ENCODE measurements around the gene NKX1-1.
A peak's percentile ranks its signal among the peaks of the same experiment; 100 is the strongest.

The NKX1-1 gene

DNA sequence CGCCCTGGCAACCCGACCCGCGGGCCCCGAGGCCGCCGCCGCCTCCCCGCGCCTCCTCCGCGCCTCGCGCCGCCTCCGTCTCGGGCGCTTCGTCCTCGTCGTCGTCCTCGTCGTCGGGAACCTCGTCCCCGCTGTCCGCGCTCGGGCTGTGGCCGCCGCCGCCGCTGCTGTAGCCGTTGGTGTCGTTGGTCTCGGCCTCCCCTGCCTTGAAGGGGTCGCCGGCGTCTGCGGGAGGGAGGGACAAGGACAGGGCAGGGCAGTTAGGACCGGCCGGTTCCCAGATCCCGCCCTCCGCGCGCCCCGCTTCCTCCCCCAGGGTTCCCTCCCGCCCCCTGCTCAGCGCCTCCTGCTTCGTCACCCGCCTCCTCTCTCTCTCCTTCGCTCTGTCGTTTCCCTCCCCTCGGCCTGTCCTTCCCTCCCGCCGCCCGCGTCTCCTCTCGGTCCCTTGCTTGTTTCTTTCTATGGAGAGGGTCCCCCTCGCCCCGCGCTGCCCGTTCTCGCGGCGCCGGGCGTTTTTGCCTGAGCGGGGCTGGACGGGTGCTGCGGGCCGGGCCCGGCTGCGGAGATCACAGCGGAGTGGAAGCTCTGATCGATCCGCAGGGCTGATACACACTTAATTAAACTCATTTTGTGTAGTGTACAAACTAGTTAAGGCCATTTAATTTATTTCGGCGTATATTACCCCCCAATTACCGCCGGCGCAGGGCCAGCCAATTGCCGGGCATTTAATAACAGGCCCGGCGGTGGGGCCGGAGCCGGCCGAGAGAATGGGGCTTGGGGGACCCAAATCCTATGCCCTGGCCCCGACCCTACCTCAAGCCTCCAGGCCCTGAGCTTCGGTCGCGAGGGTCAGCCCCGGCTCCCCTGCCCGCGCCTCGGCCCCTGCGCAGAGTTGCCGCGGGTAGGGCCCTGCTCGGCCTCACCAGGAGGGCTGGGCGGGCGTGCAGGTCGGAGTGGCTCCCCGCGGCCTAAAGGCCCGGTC is 2.4 kb downstream of the NKX1-1 start:
- Mint-ChIP-seq H3K27ac (no peak overlapping the region), H3K4me3 (peak overlapping the region; percentile 37)
- no peak for DNase-seq (ENCODE audit: low spot score in 2 of 2)

GRCh38 chr4:1403177-1403583 is 3.1 kb downstream of the NKX1-1 start:
- H3K4me3 Mint-ChIP-seq = no peak overlapping the region
- H3K4me1 Mint-ChIP-seq = no peaks in the 10 kb centered on the region
- no peak for DNase-seq (ENCODE audit: low spot score in 2 of 2)
- ATAC-seq (ENCODE audit: low read depth) = no peak
- no peak overlapping the region for H3K27ac Mint-ChIP-seq
- H3K27me3 Mint-ChIP-seq = peaks cover 8% of the 10 kb centered on the region
- no peaks in the 10 kb centered on the region for H3K36me3 Mint-ChIP-seq
- no peaks in the 10 kb centered on the region for H3K9me3 Mint-ChIP-seq

More for the DNA sequence above, 2.4 kb downstream of the NKX1-1 start:
- Mint-ChIP-seq H3K36me3 (no peaks in the 10 kb centered on the region), H3K27me3 (peaks cover 15% of the 10 kb centered on the region), H3K9me3 (no peaks in the 10 kb centered on the region), H3K4me1 (no peaks in the 10 kb centered on the region)
- ATAC-seq (ENCODE audit: low read depth) = no peak

DNA sequence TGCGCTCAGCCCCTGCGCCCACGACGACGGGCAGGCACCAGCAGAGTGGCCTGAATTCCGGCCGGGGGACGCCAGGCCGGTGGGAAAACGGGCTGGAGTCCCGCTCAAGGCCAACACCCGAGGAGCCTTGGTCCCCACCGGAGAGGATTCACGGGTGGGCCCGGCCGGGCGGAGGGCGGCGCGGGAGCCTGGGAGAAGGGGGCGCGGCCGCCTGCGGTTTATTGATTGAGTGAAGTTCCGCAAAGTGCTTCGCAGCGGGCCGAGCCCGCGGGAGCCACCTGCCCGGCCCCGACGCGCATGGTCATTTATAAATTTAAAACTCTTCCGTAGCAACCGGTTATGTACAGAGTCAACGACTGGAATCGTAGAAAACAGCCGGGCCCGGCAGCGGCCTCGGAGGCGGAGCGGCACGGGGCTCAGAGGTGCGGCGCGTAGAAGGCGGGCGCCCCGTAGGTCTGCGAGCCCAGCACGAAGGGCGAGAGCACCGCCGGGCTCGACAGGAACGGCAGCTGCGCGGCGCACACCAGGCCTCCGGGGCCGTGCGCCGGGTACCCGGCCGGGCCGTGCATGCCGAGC is 3.6 kb downstream of the NKX1-1 start:
- Mint-ChIP-seq H3K27ac (no peak overlapping the region), H3K27me3 (peaks cover 8% of the 10 kb centered on the region), H3K4me3 (no peak overlapping the region), H3K36me3 (no peaks in the 10 kb centered on the region), H3K9me3 (no peaks in the 10 kb centered on the region), H3K4me1 (no peaks in the 10 kb centered on the region)
- ATAC-seq (ENCODE audit: low read depth) (no peak), DNase-seq (ENCODE audit: low spot score in 2 of 2) (no peak)

- DNase-seq (ENCODE audit: low spot score in 2 of 2) (no peak), ATAC-seq (ENCODE audit: low read depth) (no peak)
- no peak overlapping the region for H3K27ac Mint-ChIP-seq
- no peaks in the 10 kb centered on the region for H3K36me3 Mint-ChIP-seq
- H3K27me3 Mint-ChIP-seq = peaks cover 8% of the 10 kb centered on the region
- no peaks in the 10 kb centered on the region for H3K9me3 Mint-ChIP-seq
- no peaks in the 10 kb centered on the region for H3K4me1 Mint-ChIP-seq
- no peak overlapping the region for H3K4me3 Mint-ChIP-seq
Measured at GRCh38 chr4:1402021-1402515, 4.2 kb downstream of the NKX1-1 start.

- H3K9me3 Mint-ChIP-seq = no peaks in the 10 kb centered on the region
- H3K27me3 Mint-ChIP-seq = peaks cover 8% of the 10 kb centered on the region
- no peak for DNase-seq (ENCODE audit: low spot score in 2 of 2)
- H3K4me3 Mint-ChIP-seq = no peak overlapping the region
- no peak for ATAC-seq (ENCODE audit: low read depth)
- H3K36me3 Mint-ChIP-seq = peaks cover 2% of the 10 kb centered on the region
- no peak overlapping the region for H3K27ac Mint-ChIP-seq
- H3K4me1 Mint-ChIP-seq = no peaks in the 10 kb centered on the region
Measured at GRCh38 chr4:1401409-1402020, 4.7 kb downstream of the NKX1-1 start.

DNA sequence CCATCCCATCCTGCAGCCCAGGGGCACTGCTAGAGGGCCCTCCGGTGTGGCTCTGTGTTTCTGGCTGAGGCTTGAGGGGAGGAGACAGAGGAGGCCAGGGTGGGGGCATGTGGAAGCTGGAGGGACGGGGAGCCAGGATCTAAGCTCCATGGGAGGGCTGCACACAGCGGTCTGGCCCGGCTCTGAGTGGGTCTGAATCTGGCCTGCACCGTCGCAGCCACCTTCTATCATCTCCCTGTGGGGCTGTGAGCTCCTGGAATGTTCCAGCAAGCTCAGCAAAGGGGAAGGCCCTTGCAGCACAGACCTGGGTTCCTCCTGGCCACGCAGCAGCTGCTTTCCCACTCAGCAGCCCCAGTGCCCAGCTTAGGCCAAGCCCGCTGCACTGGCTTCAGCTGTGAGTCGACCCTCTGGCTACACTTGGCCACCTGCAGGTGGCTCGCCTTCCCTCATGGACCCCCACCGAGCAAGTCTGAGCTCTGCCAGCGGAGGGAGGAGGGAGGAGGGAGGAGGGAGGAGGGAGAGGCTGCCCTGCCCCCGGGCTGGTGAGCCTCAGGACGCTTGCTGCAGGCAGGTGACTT is 5.3 kb downstream of the NKX1-1 start:
- Mint-ChIP-seq H3K36me3 (peaks cover 2% of the 10 kb centered on the region), H3K9me3 (no peaks in the 10 kb centered on the region), H3K27ac (no peak overlapping the region), H3K4me1 (no peaks in the 10 kb centered on the region), H3K4me3 (no peak overlapping the region), H3K27me3 (peaks cover 8% of the 10 kb centered on the region)
- ATAC-seq (ENCODE audit: low read depth) (no peak), DNase-seq (ENCODE audit: low spot score in 2 of 2) (no peak)

- Mint-ChIP-seq H3K27ac (no peak overlapping the region), H3K4me1 (no peaks in the 10 kb centered on the region), H3K36me3 (peaks cover 4% of the 10 kb centered on the region), H3K9me3 (no peaks in the 10 kb centered on the region), H3K4me3 (no peak overlapping the region), H3K27me3 (peaks cover 8% of the 10 kb centered on the region)
- ATAC-seq (ENCODE audit: low read depth) (no peak), DNase-seq (ENCODE audit: low spot score in 2 of 2) (no peak)
Measured at GRCh38 chr4:1400191-1400805, 5.9 kb downstream of the NKX1-1 start.

GRCh38 chr4:1399508-1400190 is 6.6 kb downstream of the NKX1-1 start:
- Mint-ChIP-seq H3K4me1 (no peaks in the 10 kb centered on the region), H3K27me3 (peaks cover 8% of the 10 kb centered on the region), H3K4me3 (no peak overlapping the region), H3K36me3 (peaks cover 4% of the 10 kb centered on the region), H3K27ac (no peak overlapping the region), H3K9me3 (no peaks in the 10 kb centered on the region)
- DNase-seq (ENCODE audit: low spot score in 2 of 2) = no peak
- no peak for ATAC-seq (ENCODE audit: low read depth)

- Mint-ChIP-seq H3K4me3 (no peak overlapping the region), H3K27me3 (peaks cover 8% of the 10 kb centered on the region), H3K4me1 (no peaks in the 10 kb centered on the region), H3K36me3 (peaks cover 10% of the 10 kb centered on the region), H3K27ac (no peak overlapping the region), H3K9me3 (no peaks in the 10 kb centered on the region)
- DNase-seq (ENCODE audit: low spot score in 2 of 2) (no peak), ATAC-seq (ENCODE audit: low read depth) (no peak)
Measured at GRCh38 chr4:1398681-1399507, 7.3 kb downstream of the NKX1-1 start.

DNA sequence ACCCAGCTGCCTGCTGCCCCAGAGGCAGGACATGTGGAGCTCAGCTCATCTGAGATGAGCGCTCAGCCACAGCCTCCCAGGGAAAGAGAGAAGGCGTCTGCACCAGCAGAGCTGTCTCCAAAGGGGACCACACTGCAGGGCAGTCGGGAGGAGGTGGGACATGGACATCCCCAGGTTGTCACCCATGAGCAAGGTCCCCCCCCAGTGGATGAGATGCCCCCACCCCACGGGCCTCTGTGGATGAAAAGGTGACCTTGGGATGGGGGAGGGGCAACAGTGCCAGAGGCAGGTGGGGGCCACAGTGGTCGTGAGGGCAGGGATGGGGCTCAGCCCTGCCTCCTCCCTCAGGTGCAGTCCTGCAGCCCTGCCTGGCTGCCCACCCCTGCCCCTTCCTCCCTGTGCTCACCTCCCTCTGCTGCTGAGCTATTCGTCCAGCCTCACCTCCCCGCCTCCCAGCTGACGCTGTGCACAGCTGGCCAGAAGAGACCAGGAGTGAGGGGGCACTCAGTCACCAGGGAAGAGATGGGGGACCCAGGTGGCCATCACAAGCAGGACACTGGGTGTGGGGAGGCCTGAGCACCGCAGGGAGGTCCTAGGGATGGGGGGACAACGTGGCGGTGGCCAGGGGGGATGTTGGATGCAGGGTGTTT is 9.3 kb downstream of the NKX1-1 start:
- no peaks in the 10 kb centered on the region for H3K9me3 Mint-ChIP-seq
- H3K36me3 Mint-ChIP-seq = peaks cover 13% of the 10 kb centered on the region
- H3K4me3 Mint-ChIP-seq = no peak overlapping the region
- no peaks in the 10 kb centered on the region for H3K4me1 Mint-ChIP-seq
- ATAC-seq (ENCODE audit: low read depth) (no peak), DNase-seq (ENCODE audit: low spot score in 2 of 2) (no peak)
- peaks cover 6% of the 10 kb centered on the region for H3K27me3 Mint-ChIP-seq
- H3K27ac Mint-ChIP-seq = no peak overlapping the region

DNA sequence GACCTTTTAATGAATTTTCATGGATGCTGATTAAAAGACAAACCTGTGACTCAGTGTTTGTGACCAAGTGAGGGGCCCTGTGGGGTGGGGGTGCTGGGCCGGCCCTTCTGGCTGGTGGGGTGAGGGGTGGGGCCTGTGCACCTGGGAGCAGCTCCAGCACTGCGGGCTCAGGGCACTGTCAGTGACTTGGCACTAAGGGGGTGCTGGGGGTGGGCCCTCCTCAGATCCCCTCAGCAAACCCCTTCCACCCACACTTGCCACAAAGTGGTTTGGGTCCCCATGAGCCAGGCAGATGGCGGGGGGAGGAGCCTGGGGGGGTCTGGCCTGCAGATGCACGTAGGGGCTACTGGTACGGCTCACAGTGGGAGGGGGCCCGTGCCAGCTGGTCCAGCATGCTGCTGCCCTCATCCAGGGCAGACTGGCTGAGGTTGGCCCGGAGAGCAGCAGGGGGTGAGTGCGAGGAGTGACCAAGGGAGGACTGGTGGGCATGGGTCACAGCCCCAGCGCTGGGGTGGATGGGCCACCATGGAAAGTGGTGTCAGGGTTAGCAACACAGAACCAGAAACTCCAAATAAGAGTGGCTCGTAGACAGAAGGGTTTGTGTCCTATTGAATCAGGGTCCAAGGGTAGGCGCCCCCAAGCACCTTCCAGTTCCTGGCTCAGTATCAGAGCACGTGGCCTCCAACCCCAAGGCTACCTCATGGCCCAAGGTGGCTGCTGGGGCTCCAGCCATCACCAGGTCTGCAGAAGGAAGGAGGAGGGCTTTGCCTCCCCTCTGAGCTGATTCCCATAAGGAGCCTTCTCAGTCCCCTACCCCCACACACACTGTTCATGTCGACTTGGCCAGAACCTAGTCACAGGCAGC is 10.1 kb downstream of the NKX1-1 start:
- ATAC-seq (ENCODE audit: low read depth) (no peak), DNase-seq (ENCODE audit: low spot score in 2 of 2) (no peak)
- Mint-ChIP-seq H3K36me3 (peaks cover 13% of the 10 kb centered on the region), H3K27ac (no peak overlapping the region), H3K4me1 (no peaks in the 10 kb centered on the region), H3K4me3 (no peak overlapping the region), H3K9me3 (no peaks in the 10 kb centered on the region), H3K27me3 (peaks cover 4% of the 10 kb centered on the region)
